ENCODE data around the gene ANKH.

- TF ChIP-seq CTCF (IDR thresholded peaks at IDR 0.05) (no peak), EZH2 (IDR thresholded peaks at IDR 0.05; ENCODE audit: borderline replicate concordance, insufficient read depth, low read depth, low read length, poor library complexity, severe bottlenecking) (no peak)
These were observed 83.6 kb downstream of the ANKH start for GRCh38 chr5:14787801-14788579.
